ENCODE results near the gene MLEC. TPM values are rescaled to one million over a fixed set of nuclear protein-coding genes. Genes with fewer than 3 reads are reported as not detected.
A peak's percentile ranks its signal among the peaks of the same experiment; 100 is the strongest.

Gene MLEC, protein sequence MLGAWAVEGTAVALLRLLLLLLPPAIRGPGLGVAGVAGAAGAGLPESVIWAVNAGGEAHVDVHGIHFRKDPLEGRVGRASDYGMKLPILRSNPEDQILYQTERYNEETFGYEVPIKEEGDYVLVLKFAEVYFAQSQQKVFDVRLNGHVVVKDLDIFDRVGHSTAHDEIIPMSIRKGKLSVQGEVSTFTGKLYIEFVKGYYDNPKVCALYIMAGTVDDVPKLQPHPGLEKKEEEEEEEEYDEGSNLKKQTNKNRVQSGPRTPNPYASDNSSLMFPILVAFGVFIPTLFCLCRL
- polyA plus RNA-seq (ENCODE audit: insufficient read length in 4 of 4) = 100 to 1,000 TPM; 148 to 173 (median 163) TPM

DNA sequence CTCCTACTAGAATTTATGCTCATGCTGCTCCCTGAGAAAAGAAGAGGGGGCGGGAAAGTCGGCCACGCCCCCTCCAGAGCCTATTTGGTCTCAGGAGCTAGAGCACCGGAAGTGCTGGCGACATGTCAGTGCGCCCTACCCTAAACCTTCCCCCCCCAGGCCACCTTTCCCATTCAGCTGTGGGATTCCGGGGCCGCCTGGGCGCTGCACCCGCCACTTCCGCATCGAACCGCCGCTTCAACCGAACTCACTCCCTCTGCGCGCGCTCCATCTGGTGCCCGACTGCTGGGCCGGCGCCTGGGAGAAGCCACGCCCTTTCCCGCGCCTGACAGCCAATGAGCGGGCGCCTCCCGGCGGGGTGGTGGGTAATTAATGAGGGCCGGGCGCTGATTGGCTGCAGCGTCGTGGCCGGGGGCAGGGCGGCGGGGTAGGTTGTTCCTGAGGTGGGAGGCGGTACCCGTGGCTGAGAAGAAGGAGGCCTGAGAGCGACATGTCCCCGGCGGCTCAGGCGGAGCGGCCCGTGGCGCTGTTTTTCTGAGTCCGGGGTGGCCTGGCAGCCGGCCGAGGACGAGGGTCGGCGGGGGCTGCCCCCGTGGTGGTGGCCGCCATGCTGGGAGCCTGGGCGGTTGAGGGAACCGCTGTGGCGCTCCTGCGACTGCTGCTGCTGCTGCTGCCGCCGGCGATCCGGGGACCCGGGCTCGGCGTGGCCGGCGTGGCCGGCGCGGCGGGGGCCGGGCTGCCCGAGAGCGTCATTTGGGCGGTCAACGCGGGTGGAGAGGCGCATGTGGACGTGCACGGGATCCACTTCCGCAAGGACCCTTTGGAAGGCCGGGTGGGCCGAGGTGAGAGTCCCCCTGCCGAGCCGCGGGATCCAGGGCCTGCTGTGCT lies at the start of gene MLEC:
MLEC (plus strand) TSS at position 460 of the 888 bp plus-strand sequence; CDS start at position 608, 148 bp downstream.
- DNase-seq (ENCODE audit: low read depth in 4 of 4, low spot score in 3 of 4) = peak; percentile 94 to 97 (median 96)

DNA sequence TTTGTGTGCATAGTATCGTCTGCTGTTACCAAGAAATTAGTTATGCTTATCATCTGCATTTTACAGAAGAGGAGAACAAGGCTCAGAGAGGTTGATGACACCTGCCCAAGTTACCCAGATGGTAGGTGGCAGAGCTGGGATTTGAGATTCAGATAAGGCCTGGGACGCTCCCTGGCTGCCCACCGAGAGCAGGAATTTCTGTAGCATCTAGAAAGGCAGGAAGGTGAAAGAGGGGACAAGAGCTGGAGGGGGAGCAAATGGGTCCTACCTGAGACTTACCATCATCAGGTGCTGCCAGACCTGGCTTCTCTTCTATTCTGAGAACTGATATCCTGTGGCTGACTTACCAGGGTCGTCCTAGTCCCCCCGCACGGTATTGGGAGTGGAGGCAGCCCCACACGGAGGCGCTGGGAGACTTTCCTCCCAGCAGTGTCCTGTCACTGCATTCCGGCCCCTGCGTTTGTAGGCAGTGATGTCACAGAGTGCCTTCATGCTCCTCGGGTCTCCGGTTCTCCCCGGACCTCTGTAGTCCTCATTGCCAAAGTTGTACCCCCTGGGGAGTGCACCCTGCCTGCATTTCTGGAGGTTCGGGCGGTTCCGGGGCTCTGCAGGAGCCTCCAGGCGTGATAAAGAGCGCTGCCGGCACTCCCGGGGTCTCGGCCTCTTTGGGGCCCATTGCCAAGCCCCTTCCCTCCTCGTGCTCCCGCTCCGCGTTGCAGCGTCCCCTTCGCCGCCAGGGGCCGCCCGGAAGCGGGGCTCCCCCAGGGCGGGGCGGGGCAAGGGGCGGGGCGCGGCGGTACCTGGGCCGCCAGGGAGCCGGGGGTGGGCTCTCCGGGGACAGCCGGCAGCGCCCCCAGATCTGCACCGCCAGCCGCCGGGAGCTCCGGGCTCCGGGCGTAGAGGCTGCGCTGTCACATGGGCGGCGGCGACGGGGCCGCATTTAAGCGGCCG lies 46.9 kb upstream of the MLEC start, which contains the start of gene CABP1:
CABP1 (plus strand) TSS at position 856 of the 951 bp plus-strand sequence; CDS start at position 916, 60 bp downstream.
- no peak for DNase-seq (ENCODE audit: low read depth in 4 of 4, low spot score in 3 of 4)

DNA sequence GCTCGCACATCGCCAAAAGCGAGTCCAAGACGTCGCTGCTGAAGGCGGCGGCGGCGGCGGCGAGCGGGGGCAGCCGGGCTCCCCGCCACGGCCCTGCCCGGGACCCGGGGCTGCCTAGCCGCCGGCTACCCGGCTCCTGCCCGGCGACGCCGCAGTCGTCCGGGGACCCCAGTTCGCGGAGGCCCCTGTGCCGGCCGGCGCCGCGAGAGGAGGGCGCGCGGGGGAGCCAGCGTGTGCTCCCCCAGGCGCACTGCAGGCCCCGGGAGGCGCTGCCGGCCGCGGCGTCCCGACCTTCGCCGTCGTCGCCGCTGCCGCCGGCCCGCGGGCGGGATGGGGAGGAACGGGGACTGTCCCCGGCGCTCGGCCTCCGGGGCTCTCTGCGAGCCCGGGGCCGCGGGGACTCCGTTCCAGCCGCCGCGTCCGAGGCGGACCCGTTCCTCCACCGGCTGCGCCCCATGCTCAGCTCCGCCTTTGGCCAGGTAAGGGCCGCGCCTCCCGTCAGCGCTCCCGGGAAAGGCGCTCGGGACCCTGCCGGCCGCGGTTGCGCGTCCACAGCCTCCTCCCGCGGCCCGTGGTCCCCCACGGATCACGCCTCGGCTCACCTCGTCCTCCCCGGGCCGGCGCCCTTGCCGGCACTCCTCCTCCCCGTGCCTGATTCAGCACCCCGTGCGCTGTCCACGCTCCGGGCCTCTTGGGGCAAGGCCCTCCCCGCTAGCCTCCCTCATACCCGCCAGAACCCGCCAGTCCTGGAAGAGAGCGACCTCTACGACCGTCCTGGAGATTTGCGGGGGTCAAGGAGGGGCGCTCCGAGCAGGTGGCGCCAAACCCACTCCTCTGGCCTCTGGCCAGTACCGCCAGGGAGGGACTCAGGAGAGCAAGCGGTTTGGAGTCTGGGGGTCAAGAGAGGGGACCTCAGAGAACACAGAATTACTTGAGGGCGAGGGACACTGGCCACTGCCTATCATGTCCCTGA lies 45.8 kb upstream of the MLEC start:
- DNase-seq (ENCODE audit: low read depth in 4 of 4, low spot score in 3 of 4) = peak; percentile 49 to 59 (median 52)

DNA sequence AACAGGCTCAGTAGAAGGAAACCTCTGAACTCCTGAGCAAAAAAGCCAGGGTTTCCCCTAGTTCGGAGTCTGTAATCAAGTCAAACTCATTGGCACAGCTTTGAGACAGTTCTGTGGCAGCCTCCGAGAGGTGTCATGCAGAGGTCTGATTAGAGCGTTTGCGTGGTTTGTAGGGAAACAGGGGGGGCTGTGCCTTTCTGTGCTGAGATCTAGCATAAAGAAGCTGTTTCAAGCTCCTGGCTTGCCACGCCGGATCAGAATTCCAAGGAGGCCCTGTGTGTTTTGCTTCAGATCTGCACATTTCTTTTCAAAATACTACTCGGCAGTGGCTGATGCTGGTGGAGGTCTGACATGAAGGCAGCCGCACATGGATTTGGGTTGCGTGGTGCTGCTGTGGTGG lies 44.8 kb upstream of the MLEC start:
- DNase-seq (ENCODE audit: low read depth in 4 of 4, low spot score in 3 of 4) = no peak

DNA sequence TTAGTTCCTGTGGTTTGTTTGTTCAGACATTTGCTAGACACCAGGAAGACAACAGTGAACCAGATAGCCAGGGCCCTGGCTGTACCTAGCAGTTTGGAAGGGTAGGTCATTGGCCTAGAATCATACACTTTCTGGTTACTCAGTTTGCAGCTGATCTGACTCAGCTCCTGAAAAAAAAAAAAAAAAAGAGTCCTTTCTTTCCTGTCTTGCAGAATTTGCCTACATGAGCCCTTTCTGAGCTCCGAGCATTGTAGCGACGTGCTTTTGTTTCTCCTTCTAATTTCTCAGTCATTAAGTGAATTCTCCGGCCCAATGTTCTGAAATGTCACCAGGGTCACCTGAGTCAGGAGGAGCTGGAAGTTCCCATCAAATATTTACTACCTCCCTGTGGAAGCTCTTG lies 44.1 kb upstream of the MLEC start:
- no peak for DNase-seq (ENCODE audit: low read depth in 4 of 4, low spot score in 3 of 4)

DNA sequence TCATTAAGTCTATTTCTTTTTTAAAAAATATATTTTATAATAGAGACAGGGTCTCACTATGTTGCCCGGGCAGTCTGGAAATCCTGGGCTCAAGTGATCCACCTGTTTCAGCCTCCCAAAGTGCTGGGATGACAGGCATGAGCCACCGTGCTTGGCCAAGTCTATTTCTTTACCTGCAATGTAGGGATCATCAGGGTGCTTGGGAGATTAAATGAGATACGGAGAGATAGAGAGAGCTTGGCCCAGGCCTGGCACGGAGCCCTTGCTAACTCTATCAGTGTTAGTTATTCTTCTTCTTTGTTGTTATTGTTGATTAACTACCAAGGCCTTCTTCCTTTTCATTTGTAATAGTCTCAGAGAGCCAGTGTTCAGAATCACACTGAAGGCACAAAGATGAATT lies 43.4 kb upstream of the MLEC start:
- DNase-seq (ENCODE audit: low read depth in 4 of 4, low spot score in 3 of 4) = no peak

DNA sequence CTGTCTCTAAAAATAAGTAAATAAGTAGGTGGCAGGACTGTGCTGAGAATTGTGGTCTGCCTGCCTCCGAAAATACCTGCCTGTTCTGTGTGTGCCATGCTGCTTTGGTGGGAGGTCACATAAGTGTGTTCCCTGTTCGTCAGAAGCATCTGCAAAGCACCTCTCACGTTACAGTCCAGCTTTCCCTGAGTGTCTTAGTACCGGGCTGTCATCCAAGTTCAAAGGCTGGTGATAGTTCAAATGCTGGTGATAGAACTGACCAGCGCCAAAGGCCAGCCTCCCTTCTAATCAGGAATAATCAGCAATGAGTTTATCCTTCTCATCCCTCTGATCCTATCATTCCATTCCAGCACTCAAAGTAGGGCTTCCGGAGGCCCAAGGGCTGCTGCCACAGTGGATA lies 40.9 kb upstream of the MLEC start:
- no peak for DNase-seq (ENCODE audit: low read depth in 4 of 4, low spot score in 3 of 4)

DNA sequence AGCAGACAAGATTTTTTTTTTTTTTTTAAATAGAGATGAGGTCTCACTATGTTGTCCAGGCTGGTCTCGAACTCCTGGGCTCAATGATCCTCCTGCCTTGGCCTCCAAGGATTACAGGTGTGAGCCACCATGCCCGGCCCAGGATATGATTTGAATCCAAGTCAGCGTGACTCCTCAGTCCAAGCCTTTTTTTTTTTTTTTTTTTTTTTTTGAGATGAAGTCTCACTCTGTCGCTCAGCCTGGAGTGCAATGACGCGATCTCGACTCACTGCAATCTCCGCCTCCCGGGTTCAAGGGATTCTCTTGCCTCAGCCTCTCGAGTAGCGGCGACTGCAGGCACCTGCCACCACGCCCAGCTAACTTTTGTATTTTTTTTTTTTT lies 39.6 kb upstream of the MLEC start:
- no peak for DNase-seq (ENCODE audit: low read depth in 4 of 4, low spot score in 3 of 4)

DNA sequence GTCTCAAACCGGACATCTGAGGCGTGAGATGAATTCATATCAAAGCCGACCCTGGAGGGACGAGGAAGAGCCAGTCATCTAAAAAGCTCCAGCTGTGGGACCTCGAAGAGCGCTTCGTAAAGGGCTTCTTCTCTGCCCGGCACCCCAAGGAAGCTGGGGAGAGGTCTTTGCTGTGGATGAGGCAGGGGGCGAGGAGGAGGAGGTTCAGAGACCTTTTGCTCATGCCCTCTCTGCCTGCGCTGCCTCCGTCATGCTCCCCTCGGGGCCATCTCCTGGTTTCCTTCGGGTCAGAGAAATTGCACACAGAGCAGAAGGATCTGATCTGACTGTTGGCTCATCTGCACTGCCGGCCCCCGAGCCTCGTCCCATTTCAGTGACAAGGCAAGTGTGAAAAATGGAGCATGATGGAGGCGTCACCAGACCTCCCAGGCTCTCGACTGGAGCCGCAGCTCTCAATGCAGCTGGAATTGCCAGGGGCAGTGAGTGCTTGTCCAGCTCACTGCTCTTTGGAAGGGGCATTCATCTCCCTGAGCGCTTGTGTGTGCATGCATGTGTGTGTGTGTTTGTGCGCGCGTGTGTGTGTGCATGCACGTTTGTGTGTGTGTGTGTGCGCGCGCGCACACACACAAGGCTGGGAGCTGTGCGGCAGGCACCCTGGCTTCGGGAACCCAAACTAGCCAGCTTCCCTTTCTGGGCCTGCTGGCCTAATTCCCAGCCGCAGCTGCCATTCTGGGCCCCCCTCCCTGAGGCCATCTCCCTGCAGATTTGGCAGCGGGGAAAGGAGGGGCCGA lies 37.3 kb upstream of the MLEC start:
- DNase-seq (ENCODE audit: low read depth in 4 of 4, low spot score in 3 of 4) = no peak

DNA sequence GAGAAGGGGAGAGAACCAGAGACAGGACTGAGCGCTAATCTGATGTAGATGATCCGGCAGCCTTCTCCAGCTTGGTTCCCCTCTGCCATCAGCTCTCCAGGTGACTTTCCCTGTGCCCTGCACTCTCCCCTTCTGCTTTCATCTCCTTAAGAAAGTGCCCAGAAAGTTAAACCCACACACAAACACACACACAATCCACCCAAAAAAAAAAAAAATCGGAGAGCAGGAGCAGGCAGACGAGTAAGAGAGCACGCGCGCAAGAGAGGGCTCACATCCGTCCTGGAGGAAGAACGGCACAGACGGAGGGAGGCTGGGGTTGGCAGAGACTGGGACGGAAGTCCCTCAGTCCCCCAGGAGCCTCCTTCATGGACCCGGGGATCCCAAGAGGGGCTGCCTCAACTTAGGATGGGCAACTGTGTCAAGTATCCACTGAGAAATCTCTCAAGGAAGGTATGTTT lies 36.7 kb upstream of the MLEC start:
- no peak for DNase-seq (ENCODE audit: low read depth in 4 of 4, low spot score in 3 of 4)

DNA sequence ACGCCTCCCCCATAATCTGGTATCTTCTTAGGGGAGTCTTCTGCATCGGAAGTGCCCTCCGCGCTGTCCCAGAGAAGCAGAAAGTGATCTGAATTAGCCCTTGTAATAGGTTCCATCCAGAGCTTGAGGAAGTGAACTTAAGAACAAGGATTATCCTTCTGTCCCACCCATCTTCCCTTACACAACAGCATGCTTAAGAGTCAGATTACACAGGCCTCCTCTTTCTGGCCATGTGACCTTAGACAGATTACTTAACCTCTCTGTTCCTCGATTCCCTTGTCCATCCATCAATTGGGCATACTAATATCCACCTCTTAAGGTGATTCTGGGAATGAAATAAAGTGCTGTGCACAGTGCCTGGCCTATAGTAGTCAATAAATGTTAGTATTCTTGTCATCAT lies 35.1 kb upstream of the MLEC start:
- no peak for DNase-seq (ENCODE audit: low read depth in 4 of 4, low spot score in 3 of 4)

DNA sequence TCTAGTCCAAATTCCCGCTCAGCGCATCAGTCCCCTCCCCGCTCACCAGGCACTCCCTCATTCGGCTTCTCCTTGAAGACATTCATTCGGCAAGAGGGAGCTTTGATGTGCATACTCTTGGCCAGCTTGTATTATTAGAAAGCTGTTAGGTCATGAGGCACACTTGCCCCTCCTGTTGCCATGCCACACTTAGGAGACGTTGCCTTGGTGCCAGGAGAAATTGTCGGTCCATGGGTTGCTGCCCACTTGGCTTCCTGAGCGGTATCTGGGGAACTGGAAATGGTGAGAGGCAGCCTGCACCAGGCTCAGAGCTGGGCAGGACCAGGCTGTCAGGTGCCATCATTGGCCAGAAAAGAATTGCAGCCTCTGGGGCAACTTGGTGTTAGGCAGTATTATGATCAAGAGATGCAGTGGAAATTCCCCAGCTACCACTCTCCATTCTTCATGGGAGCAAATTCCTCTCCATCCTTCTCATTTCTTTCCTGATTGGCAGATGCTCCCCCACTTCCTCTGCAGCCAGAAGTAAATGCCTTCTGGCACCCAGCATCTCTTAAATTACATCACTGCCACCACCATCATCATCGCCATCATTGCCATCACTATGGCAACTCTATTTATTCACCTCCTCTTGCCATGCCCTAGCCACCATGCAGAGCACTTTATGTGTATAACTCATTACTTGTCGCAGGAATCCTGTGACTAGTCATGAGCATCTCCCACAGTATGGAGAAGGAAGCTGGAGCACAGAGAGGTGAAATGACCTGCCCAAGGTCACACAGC lies 34.1 kb upstream of the MLEC start:
- no peak for DNase-seq (ENCODE audit: low read depth in 4 of 4, low spot score in 3 of 4)

DNA sequence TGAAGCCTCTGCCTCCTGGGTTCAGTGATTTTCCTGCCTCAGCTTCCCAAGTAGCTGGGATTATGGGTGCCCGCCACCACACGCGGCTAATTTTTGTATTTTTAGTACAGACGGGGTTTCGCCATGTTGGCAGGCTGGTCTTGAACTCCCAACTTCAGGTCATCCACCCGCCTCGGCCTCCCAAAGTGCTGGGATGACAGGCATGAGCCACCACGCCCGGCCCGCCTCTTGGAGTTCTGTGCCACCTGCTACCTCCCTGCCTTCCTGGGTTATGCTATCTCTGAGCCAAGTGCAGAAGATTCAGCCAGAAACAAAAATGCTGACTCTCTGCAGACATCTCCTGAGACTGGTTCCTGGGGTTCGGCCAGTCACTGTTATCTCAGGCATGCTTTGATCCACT lies 33.3 kb upstream of the MLEC start:
- no peak for DNase-seq (ENCODE audit: low read depth in 4 of 4, low spot score in 3 of 4)

DNA sequence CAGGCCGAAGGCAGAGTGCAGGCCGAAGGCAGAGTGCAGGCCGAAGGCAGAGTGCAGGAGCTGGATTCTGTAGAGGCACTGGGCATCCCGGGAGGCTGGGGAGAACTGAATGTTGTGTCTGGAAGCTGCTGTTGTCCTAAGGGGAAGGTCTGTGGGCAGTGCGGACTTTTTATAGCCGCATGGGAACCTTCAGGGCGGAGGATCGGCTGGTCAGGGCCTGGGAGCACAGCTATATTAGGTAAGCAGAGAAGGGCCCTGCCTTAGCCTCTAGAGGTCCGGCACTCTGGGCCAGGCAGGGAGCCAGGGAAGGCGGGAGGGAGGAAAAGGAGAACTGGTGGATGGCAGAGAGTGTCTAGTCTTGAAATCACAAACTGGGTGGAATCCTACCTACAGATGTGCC lies 32.3 kb upstream of the MLEC start:
- no peak for DNase-seq (ENCODE audit: low read depth in 4 of 4, low spot score in 3 of 4)

DNA sequence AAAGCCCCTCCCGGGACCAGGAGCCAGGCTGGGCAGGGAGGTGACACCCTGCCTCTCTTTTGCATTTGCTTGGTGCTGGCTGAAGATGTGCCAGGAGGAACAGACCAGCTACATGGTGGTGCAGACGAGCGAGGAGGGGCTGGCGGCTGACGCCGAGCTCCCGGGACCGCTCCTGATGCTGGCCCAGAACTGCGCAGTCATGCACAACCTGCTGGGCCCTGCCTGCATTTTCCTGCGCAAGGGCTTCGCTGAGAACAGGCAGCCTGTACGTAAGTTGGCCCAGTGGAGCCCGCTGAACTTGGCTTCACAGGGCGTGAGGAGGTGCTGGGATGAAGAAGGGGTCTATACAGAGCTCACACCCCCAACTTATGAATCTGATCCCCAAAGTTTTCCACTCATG lies 30.9 kb upstream of the MLEC start:
- DNase-seq (ENCODE audit: low read depth in 4 of 4, low spot score in 3 of 4) = no peak

DNA sequence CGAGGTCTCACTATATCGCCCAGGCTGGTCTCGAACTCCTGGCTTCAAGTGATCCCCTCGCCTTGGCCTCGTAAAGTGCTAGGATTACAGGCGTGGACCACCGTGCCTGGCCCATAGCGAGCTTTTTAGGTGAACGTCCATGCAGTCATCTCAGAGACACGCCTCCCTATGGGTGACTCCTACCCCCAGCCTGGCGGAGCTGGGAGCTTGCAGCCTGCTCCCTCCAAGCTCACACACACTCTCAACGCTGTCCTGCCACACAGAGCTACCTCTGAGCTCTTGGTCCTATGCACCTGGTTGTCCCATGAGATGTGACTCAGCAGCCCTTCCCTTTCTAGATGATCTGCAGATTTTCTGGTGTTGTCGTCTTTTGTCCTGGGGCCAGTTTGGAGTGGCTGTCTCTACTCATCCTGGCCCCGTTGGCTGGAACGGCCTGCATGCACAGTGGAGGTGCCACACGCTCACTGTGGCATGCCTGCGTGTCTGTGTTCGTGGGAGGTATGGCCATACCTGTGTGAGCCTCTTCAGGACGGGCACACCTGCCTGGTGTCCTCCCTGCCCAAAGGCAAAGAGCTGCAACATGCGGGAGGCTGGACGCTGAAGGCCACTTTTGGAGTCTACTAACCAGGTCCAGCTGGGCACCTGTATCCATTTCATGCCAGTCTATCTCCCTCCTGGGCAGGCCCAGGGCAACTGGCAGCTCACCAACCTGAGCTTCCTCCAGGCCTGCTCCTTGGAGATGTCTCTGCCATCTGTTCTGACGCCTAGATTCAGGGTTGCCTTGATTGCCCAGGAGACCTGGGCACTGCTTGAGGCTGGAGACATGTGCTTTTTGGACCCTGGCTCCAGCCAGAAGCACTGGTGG lies 28.4 kb upstream of the MLEC start:
- DNase-seq (ENCODE audit: low read depth in 4 of 4, low spot score in 3 of 4) = no peak

DNA sequence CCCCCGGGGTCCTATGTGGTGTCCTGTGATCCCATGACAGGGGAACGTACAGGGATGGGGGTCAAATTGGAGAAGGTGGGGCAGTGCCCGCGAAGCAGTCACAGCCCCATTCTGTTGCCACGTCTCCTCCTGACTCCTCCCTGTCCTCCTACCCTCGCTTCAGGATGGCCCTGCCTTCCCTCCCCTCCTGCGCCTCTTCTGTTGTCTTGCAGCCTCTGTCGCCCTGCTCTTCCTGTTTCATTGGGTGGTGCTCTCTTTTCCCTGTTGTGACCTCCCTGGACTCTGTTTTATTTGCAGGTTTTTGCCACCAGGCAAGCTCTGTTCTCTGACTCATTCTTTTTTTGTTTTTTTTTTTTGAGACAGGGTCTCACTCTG lies 27.8 kb upstream of the MLEC start:
- no peak for DNase-seq (ENCODE audit: low read depth in 4 of 4, low spot score in 3 of 4)
